ENCODE data around the gene RUNX1.
"Not testable (repeated sequence)": the region's sequence is repeated elsewhere in the genome, so short reads cannot be mapped to it uniquely, and the experiment has no call there.

Gene RUNX1

DNA sequence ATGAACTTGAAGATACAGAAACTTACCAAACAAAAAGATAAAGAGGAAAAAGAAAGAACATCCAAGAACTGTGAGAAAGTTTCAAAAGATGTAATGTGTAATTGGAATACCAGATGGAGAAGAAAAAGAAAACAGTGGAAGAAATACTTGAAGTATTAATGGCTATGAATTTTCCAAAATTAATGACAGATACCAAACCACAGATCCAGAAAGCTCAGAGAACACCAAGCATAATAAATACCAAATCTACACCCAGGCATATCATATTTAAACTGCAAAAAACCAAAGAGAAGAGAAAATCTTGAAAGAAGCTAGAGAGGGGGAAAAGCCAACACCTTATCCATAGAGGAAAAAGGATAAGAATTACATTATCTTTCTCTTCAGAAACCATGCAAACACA is 243.9 kb downstream of the RUNX1 start:
- no peak for DNase-seq (ENCODE audit: low spot score)

DNA sequence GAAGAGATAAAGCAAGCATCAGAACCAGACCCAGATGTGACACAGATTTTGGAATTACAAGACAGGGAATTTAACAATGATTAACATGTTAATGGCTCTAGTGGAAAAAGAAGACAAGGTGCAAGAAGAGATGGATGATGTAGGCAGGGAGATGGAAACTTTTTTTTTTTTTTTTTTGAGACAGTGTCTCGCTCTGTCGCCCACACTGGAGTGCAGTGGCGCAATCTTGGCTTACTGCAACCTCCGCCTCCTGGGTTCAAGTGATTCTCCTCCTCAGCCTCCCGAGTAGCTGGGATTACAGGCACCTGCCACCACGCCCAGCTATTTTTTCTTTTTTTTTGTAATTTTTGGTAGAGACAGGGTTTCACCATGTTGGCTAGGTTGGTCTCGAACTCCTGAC is 244.5 kb downstream of the RUNX1 start:
- DNase-seq (ENCODE audit: low spot score): not testable (repeated sequence)

DNA sequence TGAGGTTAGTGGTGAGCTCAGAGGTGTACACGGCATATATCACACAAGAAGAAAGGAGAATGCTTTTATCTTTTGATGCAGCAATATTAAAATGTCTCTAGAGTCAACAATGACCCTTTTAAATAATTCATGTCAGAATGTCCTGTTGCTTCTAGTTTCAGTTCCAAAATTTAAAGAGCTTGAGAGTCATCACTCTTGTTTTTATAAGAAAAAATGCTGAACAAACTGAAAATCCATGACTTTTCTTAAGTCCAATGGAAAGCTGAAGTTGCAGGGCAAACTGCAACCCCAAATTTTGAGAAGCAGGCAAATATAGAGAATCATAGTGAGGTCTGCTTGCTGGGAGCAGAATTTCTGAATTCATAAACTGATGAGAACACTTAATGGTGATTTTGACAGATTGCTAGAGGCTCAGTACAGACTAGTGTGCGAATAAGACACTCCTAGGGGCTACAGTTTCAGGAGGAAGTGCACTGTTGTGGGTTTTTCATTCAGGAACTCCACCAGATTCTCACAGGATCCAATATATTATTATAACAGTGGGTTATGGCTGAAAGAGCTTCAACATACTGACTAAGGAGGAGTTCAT is 245.2 kb downstream of the RUNX1 start:
- DNase-seq (ENCODE audit: low spot score): no peak

DNA sequence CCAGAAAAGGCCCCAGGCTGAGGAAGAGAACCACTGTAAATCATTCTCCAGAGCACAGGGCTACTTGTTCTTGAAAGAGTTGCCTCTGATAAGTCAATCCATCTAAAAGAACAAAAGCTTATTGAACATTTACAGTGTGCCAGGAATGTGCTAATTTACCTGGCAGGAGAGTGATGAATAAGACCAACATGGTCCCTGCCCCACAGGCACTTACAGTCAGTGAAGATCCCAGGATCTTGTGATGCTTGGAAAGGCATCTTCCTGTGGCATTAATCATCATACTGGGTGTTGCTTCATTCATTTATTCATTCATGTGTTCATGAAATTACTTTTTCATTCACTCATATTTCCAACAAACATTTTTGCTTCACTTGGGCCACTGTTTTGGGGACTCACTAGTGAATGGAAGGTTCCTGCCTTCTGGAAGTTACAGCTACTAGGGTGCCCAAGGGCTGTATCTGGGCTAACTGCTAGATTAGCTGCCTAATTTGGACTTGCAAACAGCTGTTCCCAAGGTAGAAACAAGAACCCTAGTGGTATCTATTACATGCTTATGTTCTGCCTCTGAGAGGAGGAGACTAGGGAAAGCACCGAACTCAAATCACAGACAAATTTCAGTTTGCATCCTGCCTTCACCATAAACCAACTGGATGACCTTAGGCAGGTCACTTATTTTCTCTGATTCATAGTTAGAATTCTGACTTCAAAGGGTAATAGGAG is 246.8 kb downstream of the RUNX1 start:
- no peak for DNase-seq (ENCODE audit: low spot score)

DNA sequence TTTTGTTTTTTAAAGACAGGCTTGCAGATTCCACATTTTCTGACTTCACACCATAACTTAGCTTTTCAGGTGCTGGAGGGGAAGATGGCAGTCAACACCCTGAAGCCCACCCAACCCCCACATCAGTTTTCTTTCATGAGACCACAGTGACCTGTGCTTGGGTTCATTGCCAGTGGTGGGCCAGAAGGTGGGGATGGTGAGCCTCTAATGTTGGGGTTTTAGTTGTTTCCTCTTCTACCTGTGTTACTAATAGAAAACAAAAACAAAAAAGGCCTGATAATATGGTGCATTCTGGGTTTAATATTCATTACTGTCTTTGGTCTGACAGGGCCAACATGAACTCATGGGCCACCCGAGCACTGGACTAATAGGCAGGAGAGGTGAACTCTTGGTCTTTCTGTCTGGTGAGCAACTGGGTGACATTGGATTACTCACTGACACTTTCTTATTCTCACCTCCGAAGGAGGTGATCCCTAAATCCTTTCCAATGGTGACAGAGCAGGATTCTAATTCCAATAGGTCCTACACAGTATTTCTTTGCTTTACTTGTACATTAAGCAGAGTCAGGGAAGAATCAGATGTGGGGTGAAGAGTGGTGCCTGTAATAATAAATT is 247.5 kb downstream of the RUNX1 start:
- no peak for DNase-seq (ENCODE audit: low spot score)

DNA sequence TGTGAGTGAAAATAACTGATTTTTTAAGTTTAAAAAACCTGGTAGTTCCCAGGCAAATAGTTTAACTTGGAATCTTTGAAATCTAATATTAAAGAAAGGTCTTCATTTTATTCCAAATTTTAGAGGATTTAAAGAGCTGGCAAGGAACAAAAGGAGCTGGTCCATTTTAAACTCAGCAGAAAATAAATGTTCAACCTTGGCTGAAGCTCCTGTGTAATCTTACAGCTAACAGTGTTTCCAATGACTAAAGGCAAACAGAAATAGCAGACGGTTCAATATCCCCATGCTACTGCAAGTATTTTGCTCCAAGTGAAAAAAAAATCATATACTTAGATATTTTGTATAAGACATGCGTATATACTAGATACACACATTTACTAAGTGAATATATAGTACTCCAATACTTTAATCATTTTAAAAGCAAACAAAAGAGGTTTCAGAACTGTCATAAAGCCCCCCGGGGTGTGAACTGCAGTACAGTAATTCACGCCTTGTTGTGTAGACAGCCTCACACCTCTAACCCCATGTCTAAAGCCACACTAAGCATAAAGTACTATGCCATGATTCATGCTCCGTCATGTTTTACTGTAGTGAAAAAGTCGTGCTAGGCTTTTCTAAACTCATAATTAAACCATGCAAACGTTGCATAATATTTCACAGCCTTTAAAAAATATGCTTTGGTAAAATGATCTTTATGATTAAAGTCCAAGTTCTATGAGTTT is 248.1 kb downstream of the RUNX1 start:
- no peak for DNase-seq (ENCODE audit: low spot score)

DNA sequence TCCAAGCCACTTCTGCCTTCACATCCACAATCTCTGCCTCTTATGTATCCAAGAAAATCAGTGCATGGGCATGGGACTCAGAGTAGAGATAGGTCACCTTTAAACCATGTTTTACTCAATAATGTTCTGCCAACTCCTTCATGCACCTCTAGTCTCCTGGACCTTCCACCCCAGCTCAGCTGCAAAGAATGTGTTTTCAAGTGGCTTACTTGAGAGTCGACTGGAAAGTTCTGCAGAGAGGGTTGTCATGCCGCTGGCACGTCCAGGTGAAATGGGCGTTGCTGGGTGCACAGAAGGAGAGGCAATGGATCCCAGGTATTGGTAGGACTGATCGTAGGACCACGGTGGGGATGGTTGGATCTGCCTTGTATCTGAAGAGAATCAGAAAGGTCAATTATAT is 250.0 kb downstream of the RUNX1 start:
- DNase-seq (ENCODE audit: low spot score): no peak

DNA sequence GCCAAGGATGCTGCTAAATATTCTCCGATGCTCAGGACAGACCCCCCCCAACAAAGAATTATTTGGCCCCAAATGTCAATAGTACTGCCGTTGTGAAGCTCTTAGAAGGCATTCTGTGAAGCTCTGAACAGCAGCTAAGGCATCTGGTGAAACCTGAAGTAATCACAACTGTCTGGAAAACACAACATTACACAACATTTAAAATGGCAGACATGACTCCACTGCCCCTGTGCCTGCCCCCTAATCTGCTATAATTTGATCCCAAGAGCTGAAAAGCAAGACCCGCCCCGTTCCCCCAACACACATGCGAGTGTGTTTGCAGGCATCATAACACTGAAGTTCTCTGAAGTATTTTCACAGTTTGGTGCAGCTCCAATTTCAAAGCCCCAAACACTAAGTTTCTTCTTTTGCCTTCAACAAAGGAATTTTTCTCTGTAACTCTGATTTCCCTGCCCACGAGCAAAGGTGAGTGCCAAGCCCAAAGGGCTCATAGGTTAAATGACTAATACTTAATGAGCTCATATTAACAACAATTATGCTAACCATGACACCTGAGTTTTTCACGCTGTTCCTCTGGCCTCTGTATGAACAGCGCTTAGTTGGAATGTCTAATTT is 251.1 kb downstream of the RUNX1 start:
- no peak for DNase-seq (ENCODE audit: low spot score)

DNA sequence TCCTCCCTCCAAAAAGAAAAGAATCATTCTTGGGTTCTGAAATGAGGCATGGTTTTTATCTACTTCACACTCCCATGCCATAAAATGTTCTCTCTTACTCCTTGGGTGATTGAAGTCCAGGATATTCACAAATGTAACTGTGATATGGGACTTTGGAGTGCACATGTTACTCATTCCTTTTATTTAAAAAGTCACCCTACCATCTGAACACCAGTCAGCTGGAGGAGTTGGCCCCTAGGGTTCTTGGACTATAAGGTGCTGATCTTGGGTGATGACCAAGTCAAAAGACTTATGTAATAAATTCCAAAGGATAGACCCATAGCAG is 251.9 kb downstream of the RUNX1 start:
- no peak for DNase-seq (ENCODE audit: low spot score)

DNA sequence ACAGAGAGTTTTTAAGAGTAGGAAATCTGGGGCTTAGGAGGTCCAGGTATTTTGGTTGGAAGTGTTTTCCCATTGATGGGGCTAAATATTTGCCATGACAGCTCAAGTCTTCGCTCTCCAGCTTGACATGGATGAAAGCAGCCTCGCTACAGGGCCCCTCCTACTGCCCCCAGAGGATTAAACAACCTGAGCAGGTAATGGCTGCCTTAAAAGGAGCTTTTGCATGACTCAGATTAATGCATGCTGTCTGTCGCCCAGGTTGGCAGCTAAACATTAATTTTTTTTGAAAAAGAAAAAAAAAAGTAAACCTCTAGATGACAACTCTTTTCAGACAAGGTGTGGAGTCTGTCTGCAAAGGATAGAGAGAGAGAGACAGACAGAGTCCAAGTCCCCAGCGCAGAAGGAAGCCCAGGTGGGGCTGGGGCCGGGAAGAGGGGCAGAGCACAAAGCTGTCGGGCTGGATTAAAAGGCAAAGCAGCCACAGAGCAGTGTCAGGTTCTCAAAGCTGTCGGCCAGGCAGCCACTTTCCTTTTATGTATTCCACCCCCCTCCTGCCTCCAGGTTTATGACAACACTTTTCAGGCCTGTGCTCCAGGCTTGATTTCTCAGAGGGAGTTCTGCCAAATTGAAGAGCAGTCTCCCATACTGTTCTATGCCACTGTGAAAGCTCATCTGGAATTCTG is 252.4 kb downstream of the RUNX1 start:
- DNase-seq (ENCODE audit: low spot score): no peak

DNA sequence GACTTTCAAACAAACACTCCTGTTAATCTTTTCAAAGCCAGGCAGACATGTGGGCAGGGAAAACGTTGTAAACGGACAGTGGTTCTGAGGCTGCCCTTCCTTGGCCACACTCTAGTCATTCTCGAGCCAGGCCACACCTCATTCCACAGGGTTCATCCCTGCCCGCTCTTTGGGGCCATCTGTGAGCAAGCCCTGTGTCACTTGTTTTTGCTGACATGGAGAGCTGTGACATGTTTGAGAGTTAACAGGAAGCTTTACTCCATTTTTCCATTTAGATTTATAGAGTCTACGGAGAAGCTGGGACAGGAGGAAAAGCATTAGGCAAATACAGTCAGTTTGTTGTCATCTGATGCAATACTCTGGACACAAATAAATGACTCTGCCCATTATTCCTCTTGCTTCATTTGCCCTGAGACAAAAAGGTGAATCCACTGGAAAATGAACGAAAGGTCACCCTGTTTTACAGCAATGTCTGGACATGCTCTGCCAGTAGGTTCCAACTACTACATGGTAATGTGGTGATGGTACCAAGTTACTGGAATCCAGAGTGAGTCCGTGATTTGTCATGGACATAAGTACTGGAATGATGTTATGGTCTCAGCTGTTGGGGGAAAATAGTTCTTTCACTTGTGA is 253.4 kb downstream of the RUNX1 start:
- DNase-seq (ENCODE audit: low spot score): peak; percentile 42

DNA sequence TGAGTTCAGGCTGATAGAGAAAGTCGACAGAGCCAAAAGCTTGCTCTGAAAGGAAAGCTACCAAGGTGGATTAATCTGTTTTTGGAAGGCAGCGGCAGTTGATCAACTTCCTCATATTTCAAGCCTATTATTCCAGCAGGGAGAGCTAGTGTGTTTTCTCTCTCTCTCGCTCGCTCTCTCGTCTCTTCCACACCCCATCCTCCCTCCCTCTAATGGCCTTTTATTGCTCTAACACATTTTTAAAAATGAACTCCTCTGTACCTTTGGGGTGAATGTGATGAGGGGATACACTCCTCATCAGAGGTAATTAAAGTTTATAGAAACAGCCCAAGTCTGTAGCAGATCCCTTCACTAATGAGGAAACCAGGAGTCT is 253.9 kb downstream of the RUNX1 start:
- DNase-seq (ENCODE audit: low spot score): no peak

DNA sequence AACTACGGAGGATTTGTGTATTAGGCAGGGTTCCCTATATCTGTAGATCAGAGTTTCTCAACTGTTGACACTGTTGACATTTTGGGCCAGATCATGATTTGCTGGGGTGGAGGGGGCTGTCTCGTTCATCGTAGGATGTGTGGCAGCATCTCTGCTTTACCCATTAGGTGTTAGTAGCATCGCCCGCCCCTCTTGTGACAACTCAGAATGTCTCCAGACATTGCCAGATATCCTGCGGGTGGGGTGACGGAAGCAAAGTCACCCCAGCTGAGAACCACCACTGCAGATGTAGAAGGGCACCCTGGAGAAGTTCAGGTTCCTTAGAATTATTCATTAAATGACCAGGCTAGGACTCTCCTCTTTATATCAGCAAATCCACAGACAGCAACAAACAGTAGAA is 254.4 kb downstream of the RUNX1 start:
- no peak for DNase-seq (ENCODE audit: low spot score)

DNA sequence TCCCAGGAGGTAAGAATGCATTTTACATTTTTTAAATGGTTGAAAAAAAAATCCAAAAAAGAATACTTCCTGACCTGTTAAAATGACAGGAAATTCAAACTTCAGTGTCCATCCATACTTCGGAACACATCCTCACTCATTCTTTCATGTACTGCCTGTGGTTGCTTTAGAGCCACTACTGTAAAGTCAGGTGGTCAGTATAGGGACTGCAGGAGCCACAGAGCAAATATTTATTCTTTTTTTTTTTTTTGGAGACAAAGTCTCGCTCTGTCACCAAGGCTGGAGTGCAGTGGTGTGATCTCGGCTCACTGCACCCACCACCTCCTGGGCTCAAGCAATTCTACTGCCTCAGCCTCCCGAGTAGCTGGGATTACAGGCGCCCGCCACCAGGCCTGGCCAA is 255.6 kb downstream of the RUNX1 start:
- DNase-seq (ENCODE audit: low spot score): no peak

DNA sequence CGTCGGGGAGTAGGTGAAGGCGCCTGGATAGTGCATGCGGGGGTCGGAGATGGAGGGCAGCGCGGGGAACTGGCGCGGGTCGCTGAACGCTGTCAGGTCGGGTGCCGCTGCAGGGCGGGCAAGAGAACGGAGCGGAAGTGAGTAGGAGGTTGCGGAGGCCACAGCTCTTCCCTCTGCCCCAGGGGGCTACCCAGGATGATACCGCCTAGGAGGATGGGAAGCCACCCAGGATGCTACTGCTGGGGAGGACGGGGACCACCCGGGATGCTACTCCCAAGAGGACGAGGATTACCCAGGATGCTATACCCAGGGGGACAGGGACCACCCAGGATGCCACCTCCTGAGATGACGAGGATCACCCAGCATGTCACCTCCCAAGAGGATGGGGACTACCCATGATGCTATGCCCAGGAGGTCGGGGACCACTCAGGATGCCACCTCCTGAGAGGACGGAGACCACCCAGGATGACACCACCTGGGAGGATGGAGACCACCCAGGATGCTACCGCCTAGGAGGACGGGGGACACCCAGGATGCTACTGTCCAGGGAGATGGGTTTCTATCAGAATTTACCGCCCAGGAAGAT is 256.5 kb downstream of the RUNX1 start:
- no peak for DNase-seq (ENCODE audit: low spot score)

DNA sequence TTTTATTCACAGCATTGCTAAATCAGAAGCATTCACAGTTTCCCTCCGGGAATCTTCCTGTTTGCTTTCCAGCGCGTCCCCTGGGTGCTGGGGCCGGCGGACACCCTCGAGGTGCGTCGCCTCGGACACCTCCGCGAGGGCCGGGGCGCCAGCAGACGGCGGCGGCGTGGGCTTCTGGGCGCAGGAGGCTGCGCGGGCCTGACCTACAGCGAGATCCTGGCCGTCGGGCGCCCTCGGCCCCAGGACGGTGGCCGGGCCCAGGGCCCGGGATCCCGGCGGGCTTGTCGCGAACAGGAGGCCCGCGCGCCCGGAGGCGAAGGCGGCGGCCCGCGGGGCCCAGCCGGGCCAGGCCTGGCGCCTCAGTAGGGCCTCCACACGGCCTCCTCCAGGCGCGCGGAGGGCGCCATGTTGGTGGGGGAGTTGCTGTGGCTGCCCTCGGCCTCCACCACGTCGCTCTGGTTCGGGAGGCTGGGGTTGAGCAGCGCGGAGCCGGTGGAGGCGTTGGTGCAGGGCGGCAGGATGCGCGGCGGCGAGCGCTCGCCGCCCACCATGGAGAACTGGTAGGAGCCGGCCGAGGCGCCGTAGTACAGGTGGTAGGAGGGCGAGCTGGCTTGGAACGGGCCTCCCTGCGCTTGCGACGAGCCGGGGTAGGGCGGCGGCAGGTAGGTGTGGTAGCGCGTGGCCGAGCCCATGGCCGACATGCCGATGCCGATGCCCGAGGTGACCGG is 257.2 kb downstream of the RUNX1 start:
- DNase-seq (ENCODE audit: low spot score): no peak

DNA sequence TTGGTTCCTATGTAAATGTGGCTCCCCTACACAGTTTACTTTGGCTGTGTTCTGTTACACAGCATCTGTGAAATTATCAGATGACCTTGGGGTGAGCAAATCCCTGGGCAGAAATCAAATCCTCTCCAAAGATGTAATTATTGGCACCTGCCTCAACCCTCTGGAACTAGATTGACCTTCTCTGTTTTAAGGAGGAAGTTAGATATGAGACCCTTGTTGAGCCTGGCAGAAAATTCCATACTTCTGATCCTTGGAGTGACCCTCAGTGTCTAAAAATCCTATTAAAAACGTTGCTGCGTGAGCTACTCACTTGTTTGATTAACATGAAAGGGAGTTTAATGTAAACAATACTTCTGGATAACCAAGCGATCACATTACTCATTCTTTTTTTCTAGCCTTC is 258.3 kb downstream of the RUNX1 start:
- no peak for DNase-seq (ENCODE audit: low spot score)

DNA sequence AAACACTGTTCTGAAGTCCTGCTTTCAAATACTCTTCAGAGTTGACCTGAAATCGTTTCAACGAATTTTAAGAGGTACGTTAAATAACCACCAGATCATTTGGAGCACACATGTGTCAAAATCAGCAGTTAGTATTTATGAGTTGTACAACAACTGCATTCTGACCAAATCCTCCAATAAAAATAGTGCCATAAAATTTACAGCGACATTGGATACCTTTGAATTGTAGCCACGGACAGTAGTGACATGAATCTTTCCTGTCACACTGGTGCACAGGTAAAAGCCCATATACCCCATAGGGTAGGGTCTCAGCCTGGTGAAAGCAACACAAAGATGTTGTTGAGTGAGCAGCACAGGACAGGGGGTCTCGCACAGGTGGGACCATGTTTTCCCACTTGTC is 258.8 kb downstream of the RUNX1 start:
- no peak for DNase-seq (ENCODE audit: low spot score)

DNA sequence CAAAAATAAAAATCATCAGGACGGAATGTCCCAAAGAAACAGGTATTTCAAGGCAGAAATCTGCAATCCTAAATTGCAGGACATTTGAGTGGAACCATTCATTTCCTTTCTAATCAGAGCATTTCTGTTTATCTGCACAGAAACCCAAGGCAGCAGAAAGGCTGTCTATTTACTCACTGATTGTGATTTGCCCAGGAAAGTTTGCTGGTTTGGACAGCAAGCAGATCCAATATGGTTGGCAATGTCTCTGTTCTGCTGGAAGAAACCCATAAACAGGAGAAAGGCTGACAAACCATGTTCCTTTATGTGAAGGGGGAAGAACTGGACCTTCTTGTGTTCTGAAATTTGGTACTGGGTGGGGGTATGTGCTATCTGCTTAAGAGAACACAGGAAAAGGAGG is 260.2 kb downstream of the RUNX1 start:
- no peak for DNase-seq (ENCODE audit: low spot score)

DNA sequence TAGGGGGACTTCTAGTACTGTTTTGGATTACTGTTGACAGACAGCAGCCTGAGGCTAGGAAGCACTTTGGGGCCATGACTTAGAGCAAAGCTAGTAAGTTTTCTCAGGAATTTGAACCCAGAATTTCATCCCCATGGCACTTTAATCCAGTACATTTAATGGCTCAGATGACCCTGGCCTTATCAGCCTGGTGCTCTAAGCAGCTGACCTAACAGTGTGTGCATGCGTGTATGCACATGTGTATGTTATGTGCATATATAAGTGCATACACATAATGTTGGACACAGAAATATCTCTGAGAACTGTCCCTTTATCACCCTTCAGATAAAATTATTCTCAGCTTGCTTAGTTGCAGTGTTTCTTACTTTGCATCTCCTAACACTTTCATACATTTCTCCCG is 265.3 kb downstream of the RUNX1 start:
- DNase-seq (ENCODE audit: low spot score): no peak

Measured in AG08396 (cell line).